ENCODE results near the gene PPIL4.

PPIL4 gene

DNA sequence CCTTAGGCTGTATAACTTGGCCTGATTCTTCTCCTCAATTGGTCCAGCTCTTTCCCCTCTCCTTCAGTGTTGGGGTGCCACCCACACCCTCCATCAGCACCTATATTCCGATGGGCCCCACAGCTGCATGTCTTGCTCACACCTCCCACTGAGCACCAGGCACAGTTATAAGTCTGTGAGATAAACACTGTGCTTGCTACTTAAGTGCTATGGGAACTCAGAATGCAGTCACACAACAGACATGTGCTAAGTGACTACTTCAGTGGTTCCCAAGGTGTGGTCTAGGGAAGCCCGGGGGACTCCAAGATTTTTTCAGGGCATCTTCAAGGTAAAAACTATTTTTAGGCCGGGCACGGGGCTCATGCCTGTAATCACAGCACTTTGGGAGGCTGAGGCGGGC, 68.3 kb downstream of the PPIL4 start:
- peaks cover 62% of the 10 kb centered on the region for H3K36me3 ChIP-seq
- no peak overlapping the region for H3K9ac ChIP-seq
- no peak for TF ChIP-seq Cebpa-rat (IDR thresholded peaks at IDR 0.05)
- peaks cover 45% of the 10 kb centered on the region for H4K20me1 ChIP-seq
- no peak overlapping the region for H3K4me3 ChIP-seq
- H3K4me1 ChIP-seq: peaks cover 93% of the 10 kb centered on the region
- H3K27ac ChIP-seq: peak overlapping the region; percentile 53; the same call in 1 of the 2 replicates
- no peaks in the 10 kb centered on the region for H3K27me3 ChIP-seq
- H3K9me3 ChIP-seq: no peaks in the 10 kb centered on the region
- peak overlapping the region; percentile 19 for H3K4me2 ChIP-seq

DNA sequence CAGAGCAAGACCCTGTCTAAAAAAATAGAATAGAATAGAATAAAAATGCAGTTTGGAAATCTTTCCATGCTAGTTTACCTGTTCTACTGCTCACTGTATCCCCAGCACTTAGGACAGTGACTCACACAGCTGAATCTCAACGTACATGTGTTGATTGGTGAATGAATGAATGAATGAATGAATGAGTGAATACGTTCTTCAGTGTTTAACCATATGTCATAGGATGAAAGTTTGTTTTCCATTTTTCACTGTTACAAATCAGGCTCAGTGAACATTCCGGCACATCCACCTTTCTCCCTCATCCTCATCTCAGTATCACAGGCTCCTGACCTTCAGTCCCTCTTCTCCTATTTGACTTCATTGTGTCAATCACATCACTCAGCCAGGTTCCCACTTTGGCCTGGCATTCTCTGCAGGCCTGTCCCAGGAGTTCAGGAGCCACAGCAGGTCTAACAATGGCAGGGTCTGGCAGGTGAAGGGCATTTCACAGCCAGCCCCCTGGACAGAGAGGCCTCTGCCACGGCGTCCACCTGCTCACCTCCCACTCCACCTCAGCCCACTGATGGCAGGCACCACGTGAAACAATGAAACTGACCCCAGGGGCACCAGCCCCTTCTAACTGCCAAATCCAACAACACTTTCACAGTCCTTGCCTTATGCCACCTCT, 68.9 kb downstream of the PPIL4 start:
- peak overlapping the region; percentile 19; the same call in 1 of the 2 replicates for H3K4me2 ChIP-seq
- H3K9me3 ChIP-seq: no peaks in the 10 kb centered on the region
- H3K4me3 ChIP-seq: no peak overlapping the region
- H3K9ac ChIP-seq: no peak overlapping the region
- peak overlapping the region; percentile 53; the same call in 1 of the 2 replicates for H3K27ac ChIP-seq
- H3K36me3 ChIP-seq: peaks cover 68% of the 10 kb centered on the region
- no peaks in the 10 kb centered on the region for H3K27me3 ChIP-seq
- TF ChIP-seq Cebpa-rat (IDR thresholded peaks at IDR 0.05): no peak
- peaks cover 52% of the 10 kb centered on the region for H4K20me1 ChIP-seq
- H3K4me1 ChIP-seq: peaks cover 97% of the 10 kb centered on the region

DNA sequence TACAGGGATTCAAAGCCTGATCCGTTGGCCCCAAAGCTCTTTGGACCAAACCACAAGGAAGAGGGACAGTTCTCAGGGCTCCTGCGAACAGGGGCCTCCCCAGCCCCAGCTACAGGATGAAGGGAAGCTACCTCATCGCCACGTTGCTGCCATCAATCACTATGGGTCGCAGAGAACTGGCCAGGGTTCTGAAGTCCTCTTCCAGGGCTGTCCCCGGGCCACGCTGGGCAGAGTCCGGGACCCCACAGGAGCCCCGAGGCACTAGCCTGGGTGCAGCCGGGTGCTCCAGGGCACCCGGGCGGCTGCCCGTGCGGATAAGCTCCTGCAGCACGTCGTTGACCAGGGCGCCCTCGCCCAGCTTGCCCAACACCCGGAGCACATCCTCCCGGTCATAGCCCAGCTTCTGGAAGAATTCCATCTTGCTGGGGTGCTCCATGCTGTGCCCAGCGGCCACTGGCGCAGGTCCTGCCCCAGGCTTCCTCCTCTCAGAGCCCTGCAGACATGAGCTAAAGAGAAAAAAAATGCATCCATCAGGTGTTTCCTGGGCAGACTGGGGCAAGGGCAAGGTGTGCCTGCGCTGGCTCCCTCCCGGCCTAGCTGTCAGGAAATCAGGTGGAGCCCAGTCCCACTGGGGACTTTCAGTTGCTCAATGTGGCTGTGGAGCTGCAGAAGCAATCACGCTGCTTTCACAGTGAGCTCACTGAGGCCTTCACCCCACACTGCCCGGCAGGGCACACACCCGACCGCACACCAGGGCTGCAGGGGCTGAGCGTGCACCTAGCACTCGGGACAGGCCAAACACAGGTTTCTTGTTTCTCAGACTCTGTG, 71.5 kb downstream of the PPIL4 start:
- Histone ChIP-seq H3K9ac (no peak overlapping the region), H4K20me1 (peaks cover 71% of the 10 kb centered on the region), H3K4me3 (no peak overlapping the region), H3K4me1 (peaks cover 98% of the 10 kb centered on the region), H3K27me3 (no peaks in the 10 kb centered on the region), H3K36me3 (peaks cover 89% of the 10 kb centered on the region), H3K9me3 (peaks cover 8% of the 10 kb centered on the region; the same call in 1 of the 2 replicates), H3K4me2 (peak overlapping the region; percentile 48), H3K27ac (peak overlapping the region; percentile 53)
- no peak for TF ChIP-seq Cebpa-rat (IDR thresholded peaks at IDR 0.05)

DNA sequence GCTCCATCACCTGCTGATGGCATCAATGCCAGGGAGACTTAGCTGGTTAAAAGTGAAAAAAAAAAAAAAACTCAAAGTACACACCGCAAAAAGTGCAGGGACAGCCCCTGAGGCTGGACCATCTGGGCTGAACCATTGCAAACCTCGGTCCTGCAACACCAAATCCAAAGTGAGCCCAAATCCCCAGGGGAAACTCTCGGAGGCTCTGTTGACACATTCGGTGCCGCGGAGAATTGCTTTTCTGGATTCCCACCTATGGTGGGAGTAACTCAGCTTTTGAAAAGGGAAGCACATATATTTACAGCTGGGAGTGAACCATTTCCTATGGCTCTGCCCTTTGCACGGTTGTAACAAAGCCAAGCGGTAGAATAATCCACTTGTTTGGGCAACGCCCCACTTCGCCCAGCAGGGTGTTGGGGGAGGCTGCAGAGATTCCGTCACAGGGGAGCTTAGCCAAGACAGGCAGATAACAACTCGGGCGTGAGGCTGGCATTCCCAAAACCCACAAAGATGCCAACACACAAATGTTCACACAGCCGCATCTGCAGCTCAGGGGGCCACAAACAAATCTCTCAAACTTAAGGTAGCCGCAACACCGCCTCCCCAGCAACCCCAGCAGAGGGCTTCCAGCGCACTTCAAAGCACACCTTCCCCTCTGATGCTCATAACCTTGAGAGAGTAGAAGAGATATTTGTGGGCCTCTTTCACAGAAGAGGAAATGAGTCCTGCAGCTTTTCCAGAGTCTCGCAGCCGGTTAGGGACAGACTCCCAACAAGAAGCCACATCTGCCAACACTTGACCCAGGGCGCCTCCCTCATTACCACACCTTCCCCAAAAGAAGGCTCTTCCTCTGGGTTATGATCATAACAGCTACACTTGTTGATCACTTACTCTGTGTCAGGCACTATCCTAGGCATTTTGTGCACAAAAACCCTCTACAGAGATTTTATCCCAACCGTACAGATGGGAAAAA, 72.5 kb downstream of the PPIL4 start:
- Histone ChIP-seq H3K4me1 (peaks cover 98% of the 10 kb centered on the region), H3K36me3 (peaks cover 92% of the 10 kb centered on the region), H4K20me1 (peaks cover 81% of the 10 kb centered on the region), H3K27me3 (no peaks in the 10 kb centered on the region), H3K9me3 (peaks cover 8% of the 10 kb centered on the region; the same call in 1 of the 2 replicates), H3K27ac (no peak overlapping the region; the same call in 1 of the 2 replicates), H3K9ac (no peak overlapping the region), H3K4me3 (no peak overlapping the region), H3K4me2 (peak overlapping the region; percentile 9; the same call in 1 of the 2 replicates)
- TF ChIP-seq Cebpa-rat (IDR thresholded peaks at IDR 0.05): no peak

DNA sequence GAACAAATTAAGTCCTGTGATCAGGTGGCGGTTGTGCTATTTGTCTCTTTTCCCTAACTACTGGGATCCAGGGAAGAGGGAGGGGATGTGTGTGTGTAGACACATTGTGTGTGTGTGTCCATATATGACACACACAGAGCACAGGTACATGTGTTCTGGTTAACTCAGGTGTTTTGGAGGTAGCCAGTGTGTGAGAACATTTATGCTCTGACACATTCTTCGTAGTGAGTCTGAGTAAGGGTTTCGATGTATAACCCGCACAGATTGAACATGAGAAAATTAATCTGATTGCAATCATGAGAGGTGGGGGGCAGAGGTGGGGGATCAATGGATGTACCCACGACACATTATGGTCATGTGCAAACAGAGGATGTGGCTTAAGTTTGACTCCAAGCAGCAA, 73.6 kb downstream of the PPIL4 start:
- Histone ChIP-seq H3K9me3 (peaks cover 8% of the 10 kb centered on the region; the same call in 1 of the 2 replicates), H3K4me3 (no peak overlapping the region), H3K4me1 (peaks cover 98% of the 10 kb centered on the region), H3K36me3 (peaks cover 91% of the 10 kb centered on the region), H3K27me3 (no peaks in the 10 kb centered on the region), H3K27ac (no peak overlapping the region), H3K4me2 (no peak overlapping the region), H4K20me1 (peaks cover 88% of the 10 kb centered on the region), H3K9ac (no peak overlapping the region)
- no peak for TF ChIP-seq Cebpa-rat (IDR thresholded peaks at IDR 0.05)

DNA sequence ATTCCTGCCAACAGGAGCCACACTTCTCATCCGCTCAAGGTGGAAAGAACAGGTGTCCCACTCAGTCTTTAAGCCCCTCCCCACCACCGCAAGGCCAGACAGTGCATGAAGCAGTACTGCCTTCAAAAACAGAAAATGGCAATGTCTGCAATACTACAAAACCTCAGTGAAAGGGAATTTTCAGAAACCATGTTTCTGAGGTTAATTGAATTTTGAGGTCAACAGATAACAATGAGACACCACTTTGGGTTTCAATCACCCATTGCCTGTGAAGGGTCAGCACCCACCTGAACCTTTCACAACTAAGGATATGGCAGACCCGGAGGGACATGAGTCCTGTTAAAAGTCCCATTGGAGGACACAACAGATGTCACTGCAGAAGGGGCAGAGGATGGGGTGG, 74.0 kb downstream of the PPIL4 start:
- no peak overlapping the region for H3K4me2 ChIP-seq
- H3K9me3 ChIP-seq: peaks cover 8% of the 10 kb centered on the region; the same call in 1 of the 2 replicates
- no peak for TF ChIP-seq Cebpa-rat (IDR thresholded peaks at IDR 0.05)
- no peaks in the 10 kb centered on the region for H3K27me3 ChIP-seq
- no peak overlapping the region for H3K9ac ChIP-seq
- peaks cover 90% of the 10 kb centered on the region for H4K20me1 ChIP-seq
- no peak overlapping the region for H3K27ac ChIP-seq
- H3K36me3 ChIP-seq: peaks cover 91% of the 10 kb centered on the region
- H3K4me1 ChIP-seq: peaks cover 98% of the 10 kb centered on the region
- no peak overlapping the region for H3K4me3 ChIP-seq

DNA sequence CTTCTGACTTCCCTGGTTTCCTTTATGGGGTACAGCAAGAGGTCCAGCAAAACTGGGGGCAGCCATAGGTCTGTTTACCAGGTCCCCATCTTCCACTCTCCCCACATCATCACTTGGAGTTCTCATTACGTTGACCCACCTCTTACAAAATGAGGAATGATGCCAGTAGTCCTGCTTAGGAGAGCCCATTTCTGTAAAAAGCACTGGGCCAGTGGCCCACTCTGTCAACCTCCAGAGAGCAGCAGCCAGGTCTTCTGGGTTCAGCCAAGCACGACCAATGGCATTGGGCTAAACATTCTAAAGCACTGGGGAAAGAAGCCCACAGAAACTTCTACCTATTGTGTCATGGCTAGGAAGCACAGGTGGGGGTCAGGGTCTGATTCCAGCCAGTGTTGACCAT, 74.9 kb downstream of the PPIL4 start:
- no peak for TF ChIP-seq Cebpa-rat (IDR thresholded peaks at IDR 0.05)
- Histone ChIP-seq H3K4me3 (no peak overlapping the region), H3K9me3 (peaks cover 8% of the 10 kb centered on the region; the same call in 1 of the 2 replicates), H3K4me1 (peaks cover 98% of the 10 kb centered on the region), H3K4me2 (no peak overlapping the region), H3K27me3 (no peaks in the 10 kb centered on the region), H3K27ac (no peak overlapping the region), H3K36me3 (peaks cover 82% of the 10 kb centered on the region), H3K9ac (no peak overlapping the region), H4K20me1 (peaks cover 90% of the 10 kb centered on the region)

DNA sequence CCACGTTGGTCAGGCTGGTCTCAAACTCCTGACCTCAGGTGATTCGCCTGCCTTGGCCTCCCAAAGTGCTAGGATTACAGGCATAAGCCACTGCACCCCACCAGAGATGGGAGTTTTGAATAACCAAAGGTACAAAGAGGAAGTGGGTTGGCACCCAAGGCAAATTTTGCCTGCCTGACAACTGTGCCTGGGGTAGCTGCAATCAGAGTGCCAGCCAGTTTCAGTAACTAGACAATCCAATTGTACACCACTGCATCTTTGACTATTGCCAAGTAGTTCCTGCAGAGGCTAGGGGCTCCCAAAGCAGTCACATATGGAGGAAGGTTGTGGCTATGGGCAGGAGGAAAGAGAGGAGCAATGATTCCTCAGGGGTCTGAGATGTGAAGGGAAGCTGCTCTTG, 77.7 kb downstream of the PPIL4 start:
- no peak overlapping the region for H3K4me3 ChIP-seq
- TF ChIP-seq Cebpa-rat (IDR thresholded peaks at IDR 0.05): no peak
- H3K4me1 ChIP-seq: peaks cover 92% of the 10 kb centered on the region
- peak overlapping the region; percentile 91 for H3K4me2 ChIP-seq
- peak overlapping the region; percentile 76 for H3K27ac ChIP-seq
- H3K9ac ChIP-seq: peak overlapping the region; percentile 61; the same call in 1 of the 2 replicates
- H3K9me3 ChIP-seq: peaks cover 8% of the 10 kb centered on the region; the same call in 1 of the 2 replicates
- no peaks in the 10 kb centered on the region for H3K27me3 ChIP-seq
- peaks cover 89% of the 10 kb centered on the region for H4K20me1 ChIP-seq
- peaks cover 74% of the 10 kb centered on the region for H3K36me3 ChIP-seq

DNA sequence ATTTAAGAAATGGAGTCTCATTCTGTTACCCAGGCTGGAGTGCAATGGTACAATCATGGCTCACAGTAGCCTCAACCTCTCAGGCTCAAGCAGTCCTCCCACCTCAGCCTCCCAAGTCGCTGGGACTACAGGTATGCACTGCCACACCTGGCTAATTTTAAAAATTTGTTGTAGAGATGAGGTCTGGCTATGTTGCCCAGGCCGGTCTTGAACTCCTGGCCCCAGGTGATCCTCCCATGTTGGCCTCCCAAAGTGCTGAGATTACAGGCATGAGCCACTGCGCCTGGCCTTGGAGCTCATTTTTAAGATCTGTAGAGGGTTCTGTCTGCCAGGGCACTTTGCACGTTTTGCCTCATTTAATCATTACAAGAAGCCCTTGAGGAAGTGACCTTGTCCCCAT, 78.6 kb downstream of the PPIL4 start:
- Histone ChIP-seq H3K36me3 (peaks cover 74% of the 10 kb centered on the region), H3K4me1 (peaks cover 83% of the 10 kb centered on the region), H4K20me1 (peaks cover 83% of the 10 kb centered on the region), H3K4me3 (0 out of 2 replicates have a peak overlapping the region, but pooled peaks have one; percentile 14), H3K9ac (0 out of 2 replicates have a peak overlapping the region, but pooled peaks have one; percentile 50), H3K9me3 (peaks cover 8% of the 10 kb centered on the region; the same call in 1 of the 2 replicates), H3K4me2 (peak overlapping the region; percentile 91), H3K27me3 (no peaks in the 10 kb centered on the region), H3K27ac (peak overlapping the region; percentile 76)
- TF ChIP-seq Cebpa-rat (IDR thresholded peaks at IDR 0.05): no peak

Measured in BLaER1 (cell line).